Colonic mucosa (tissue), 4 donors: ENCODE results near the gene HS3ST3B1. TPM values are rescaled to one million over a fixed set of nuclear protein-coding genes. Genes with fewer than 3 reads are reported as not detected.

Source experiments
- DNase-seq: peaks from one replicate; pipeline ENCODE4 v3.0.0-alpha.2; 2020
- H3K27ac ChIP-seq: fragments of 200-600 bp; one replicate; pipeline ENCODE4 v1.8.0; 2021
- H3K27me3 ChIP-seq: fragments of 200-600 bp; one replicate; pipeline ENCODE4 v1.8.0; 2021
- H3K36me3 ChIP-seq: fragments of 200-600 bp; one replicate; pipeline ENCODE4 v1.8.0; 2021
- H3K4me1 ChIP-seq: fragments of 200-600 bp; one replicate; pipeline ENCODE4 v1.8.0; 2021; ENCODE audit warnings: mild to moderate bottlenecking
- H3K4me3 ChIP-seq: fragments of 200-600 bp; one replicate; pipeline ENCODE4 v1.8.0; 2021
- H3K9ac ChIP-seq, 2 donors: one replicate each; pipeline ENCODE4 v1.7.0; 2013; ENCODE audit warnings: control low read depth in 2 of 2, low read depth in 2 of 2, low read length in 2 of 2
- H3K9me3 ChIP-seq: fragments of 200-600 bp; one replicate; pipeline ENCODE4 v1.8.0; 2021
- CTCF ChIP-seq: fragments of 200-600 bp; IDR thresholded peaks from one replicate; pipeline ENCODE4 v1.8.0; 2022; ENCODE audit warnings: antibody characterized with exemption, mild to moderate bottlenecking
- intact Hi-C: fragments of 100-400 bp; cut with DNase I; formaldehyde crosslinking; loops from one replicate; pipeline ENCODE4 v1.14.1; 2022
- total RNA-seq, 2 donors: library from RNA; stranded (reverse); fragmentation: NEBNext Ultra II Directional in 1 of 2; extraction: Animal tissue kit (Norgen Biotek cat#: 25700) in 1 of 2; gene quantifications; one replicate each; pipeline ENCODE4 v1.2.1, GENCODE V29; 2021
- donor health status: healthy.
- donor health status: DM: no; HTN: no; CAD: no.
- donor health status: DM: no; HTN: no; CAD: no.

Gene HS3ST3B1
- total RNA-seq, 2 donors from 2014 or later, result 1.1 TPM

GRCh38 chr17:14303343-14304221 is 2.7 kb downstream of the HS3ST3B1 start:
- Histone ChIP-seq H3K9ac (peak overlapping the region; percentile 41 to 63), H3K36me3 (no peaks in the 10 kb centered on the region), H3K27ac (peak overlapping the region; percentile 13), H3K27me3 (peaks cover 44% of the 10 kb centered on the region), H3K4me1 (peaks cover 12% of the 10 kb centered on the region), H3K4me3 (peak overlapping the region; percentile 52), H3K9me3 (no peaks in the 10 kb centered on the region)
- no peak for DNase-seq
- intact Hi-C loops, result no loop called here
- no peak for TF ChIP-seq CTCF

GRCh38 chr17:14304222-14304772 is 3.4 kb downstream of the HS3ST3B1 start:
- Histone ChIP-seq H3K4me1 (peaks cover 13% of the 10 kb centered on the region), H3K36me3 (no peaks in the 10 kb centered on the region), H3K9ac (peak overlapping the region in 1 of 2 donors; percentile 40), H3K27ac (peak overlapping the region; percentile 13), H3K27me3 (peaks cover 44% of the 10 kb centered on the region), H3K9me3 (no peaks in the 10 kb centered on the region), H3K4me3 (peak overlapping the region; percentile 15)
- intact Hi-C loops, result no loop called here
- no peak for DNase-seq
- TF ChIP-seq CTCF, result no peak

- intact Hi-C loops, result no loop called here
- Histone ChIP-seq H3K36me3 (no peaks in the 10 kb centered on the region), H3K9me3 (no peaks in the 10 kb centered on the region), H3K4me3 (no peak overlapping the region), H3K27me3 (peaks cover 38% of the 10 kb centered on the region), H3K4me1 (peaks cover 10% of the 10 kb centered on the region), H3K9ac (no peak overlapping the region), H3K27ac (peak overlapping the region; percentile 13)
- no peak for TF ChIP-seq CTCF
- DNase-seq, result no peak
Observed at GRCh38 chr17:14304773-14305517, 4.1 kb downstream of the HS3ST3B1 start.

- intact Hi-C loops, result no loop called here
- no peak overlapping the region for H3K9ac ChIP-seq
- no peaks in the 10 kb centered on the region for H3K9me3 ChIP-seq
- H3K27ac ChIP-seq, result no peak overlapping the region
- H3K4me1 ChIP-seq, result peaks cover 10% of the 10 kb centered on the region
- TF ChIP-seq CTCF, result no peak
- no peak for DNase-seq
- H3K27me3 ChIP-seq, result peaks cover 38% of the 10 kb centered on the region
- H3K4me3 ChIP-seq, result no peak overlapping the region
- H3K36me3 ChIP-seq, result no peaks in the 10 kb centered on the region
Observed at GRCh38 chr17:14305785-14306496, 5.1 kb downstream of the HS3ST3B1 start.

- intact Hi-C loops, result no loop called here
- Histone ChIP-seq H3K4me3 (no peak overlapping the region), H3K27ac (no peak overlapping the region), H3K36me3 (no peaks in the 10 kb centered on the region), H3K27me3 (peaks cover 33% of the 10 kb centered on the region), H3K9me3 (no peaks in the 10 kb centered on the region), H3K9ac (no peak overlapping the region), H3K4me1 (peaks cover 9% of the 10 kb centered on the region)
- DNase-seq, result no peak
- no peak for TF ChIP-seq CTCF
Observed at GRCh38 chr17:14306596-14306995, 5.7 kb downstream of the HS3ST3B1 start.
